OCI-LY1 (cell line): ENCODE data around the gene PPARD.

Source experiments
- H2AFZ ChIP-seq: fragments of 200-600 bp; sonication (generic), shearing (Covaris generic); 2 replicates; pipeline ENCODE4 v1.6.0; 2014; ENCODE audit warnings: antibody characterized with exemption, mild to moderate bottlenecking, low read length
- H3F3A ChIP-seq: fragments of 200-600 bp; sonication (generic), shearing (Covaris generic); 2 replicates; pipeline ENCODE4 v1.6.0; 2014; ENCODE audit warnings: mild to moderate bottlenecking, antibody characterized with exemption, low read length, moderate library complexity; ENCODE audit not compliant: insufficient read depth
- H3K27ac ChIP-seq: fragments of 200-600 bp; sonication (generic); 2 replicates; pipeline ENCODE4 v1.5.1; 2014; ENCODE audit warnings: low read length, mixed run types, mild to moderate bottlenecking, low read depth; ENCODE audit not compliant: poor library complexity, severe bottlenecking
- H3K27me3 ChIP-seq: fragments of 200-600 bp; sonication (generic); 2 replicates; pipeline ENCODE4 v1.6.0; 2014; ENCODE audit warnings: antibody characterized with exemption, mild to moderate bottlenecking, low read length, moderate library complexity; ENCODE audit not compliant: insufficient read depth
- H3K36me3 ChIP-seq: fragments of 200-600 bp; sonication (generic); 2 replicates; pipeline ENCODE4 v1.6.1; 2014; ENCODE audit warnings: mild to moderate bottlenecking, antibody characterized with exemption, low read length, moderate library complexity, mixed read lengths; ENCODE audit not compliant: insufficient read depth
- H3K4me1 ChIP-seq: fragments of 200-600 bp; sonication (generic); 2 replicates; pipeline ENCODE4 v1.5.1; 2014; ENCODE audit warnings: mild to moderate bottlenecking, low read length, moderate library complexity; ENCODE audit not compliant: insufficient read depth, severe bottlenecking
- H3K4me2 ChIP-seq: fragments of 200-600 bp; sonication (generic), shearing (Covaris generic); 2 replicates; pipeline ENCODE4 v1.6.1; 2014; ENCODE audit warnings: low read length
- H3K4me3 ChIP-seq: fragments of 200-600 bp; sonication (generic); 2 replicates; pipeline ENCODE4 v1.5.1; 2014; ENCODE audit warnings: low read length, low read depth, mild to moderate bottlenecking, mixed read lengths; ENCODE audit not compliant: poor library complexity, severe bottlenecking
- H3K79me2 ChIP-seq: fragments of 200-600 bp; shearing (Covaris generic); 2 replicates; pipeline ENCODE4 v1.6.1; 2016; ENCODE audit warnings: mixed run types, low read length, mixed read lengths; ENCODE audit not compliant: insufficient read depth
- H3K9ac ChIP-seq: fragments of 200-600 bp; sonication (generic), shearing (Covaris generic); 2 replicates; pipeline ENCODE4 v1.6.1; 2014; ENCODE audit warnings: mild to moderate bottlenecking, low read length, mixed read lengths
- H3K9me2 ChIP-seq: fragments of 200-600 bp; sonication (generic), shearing (Covaris generic); 2 replicates; pipeline ENCODE4 v1.6.1; 2014; ENCODE audit warnings: low read depth, mild to moderate bottlenecking, low read length, mixed read lengths
- H3K9me3 ChIP-seq: fragments of 200-600 bp; shearing (Covaris generic); 2 replicates; pipeline ENCODE4 v1.6.1; 2014; ENCODE audit warnings: low read length, mixed read lengths
- H4K20me1 ChIP-seq: fragments of 200-600 bp; sonication (generic), shearing (Covaris generic); 2 replicates; pipeline ENCODE4 v1.6.0; 2016; ENCODE audit warnings: mild to moderate bottlenecking, low read length; ENCODE audit not compliant: insufficient read depth
- CTCF ChIP-seq: fragments of 200-600 bp; sonication (generic), shearing (Covaris generic); IDR thresholded peaks from 2 replicates; pipeline ENCODE4 v1.5.1; 2017; ENCODE audit warnings: mild to moderate bottlenecking, antibody characterized with exemption, low read length, moderate library complexity, mixed read lengths
- EZH2 ChIP-seq: fragments of 200-600 bp; sonication (generic), shearing (Covaris generic); IDR thresholded peaks from 2 replicates; pipeline ENCODE4 v1.8.0; 2017; ENCODE audit warnings: borderline replicate concordance, mixed run types, mild to moderate bottlenecking, antibody characterized with exemption, low read length, moderate library complexity, mixed read lengths

The PPARD gene

GRCh38 chr6:35439308-35439707 lies 97.0 kb downstream of the PPARD start:
- no peaks in the 10 kb centered on the region for H3K79me2 ChIP-seq
- H3K4me1 ChIP-seq: no peaks in the 10 kb centered on the region
- H3K36me3 ChIP-seq: no peaks in the 10 kb centered on the region
- H3K9me2 ChIP-seq: no peaks in the 10 kb centered on the region
- H3K9ac ChIP-seq: no peak overlapping the region
- no peaks in the 10 kb centered on the region for H3F3A ChIP-seq
- no peak for TF ChIP-seq EZH2
- no peak for TF ChIP-seq CTCF
- H3K4me3 ChIP-seq: no peak overlapping the region
- no peaks in the 10 kb centered on the region for H3K27me3 ChIP-seq
- no peaks in the 10 kb centered on the region for H3K9me3 ChIP-seq
- H3K27ac ChIP-seq: no peak overlapping the region
- H3K4me2 ChIP-seq: no peak overlapping the region
- H2AFZ ChIP-seq: no peak overlapping the region
- no peaks in the 10 kb centered on the region for H4K20me1 ChIP-seq

GRCh38 chr6:35441205-35441604 lies 98.8 kb downstream of the PPARD start:
- no peaks in the 10 kb centered on the region for H3F3A ChIP-seq
- H3K4me3 ChIP-seq: no peak overlapping the region
- no peak overlapping the region for H2AFZ ChIP-seq
- H3K9me2 ChIP-seq: no peaks in the 10 kb centered on the region
- no peaks in the 10 kb centered on the region for H4K20me1 ChIP-seq
- TF ChIP-seq EZH2 (no peak), CTCF (no peak)
- no peak overlapping the region for H3K4me2 ChIP-seq
- H3K36me3 ChIP-seq: no peaks in the 10 kb centered on the region
- no peaks in the 10 kb centered on the region for H3K79me2 ChIP-seq
- no peaks in the 10 kb centered on the region for H3K27me3 ChIP-seq
- no peaks in the 10 kb centered on the region for H3K4me1 ChIP-seq
- H3K9ac ChIP-seq: no peak overlapping the region
- H3K9me3 ChIP-seq: no peaks in the 10 kb centered on the region
- H3K27ac ChIP-seq: no peak overlapping the region

- TF ChIP-seq EZH2: no peak
- TF ChIP-seq CTCF: no peak
- Histone ChIP-seq H3K4me2 (no peak overlapping the region), H3K9me3 (no peaks in the 10 kb centered on the region), H3K79me2 (no peaks in the 10 kb centered on the region), H2AFZ (no peak overlapping the region), H4K20me1 (no peaks in the 10 kb centered on the region), H3K4me3 (no peak overlapping the region), H3K4me1 (no peaks in the 10 kb centered on the region), H3K9ac (no peak overlapping the region), H3K9me2 (no peaks in the 10 kb centered on the region), H3K36me3 (no peaks in the 10 kb centered on the region), H3F3A (no peaks in the 10 kb centered on the region), H3K27me3 (no peaks in the 10 kb centered on the region), H3K27ac (no peak overlapping the region)
Observed at GRCh38 chr6:35441642-35442041, 99.3 kb downstream of the PPARD start.
